Measurements from ENCODE around the gene ZNF350.
"Not testable (repeated sequence)": the region's sequence is repeated elsewhere in the genome, so short reads cannot be mapped to it uniquely, and the experiment has no call there.

ZNF350 gene

DNA sequence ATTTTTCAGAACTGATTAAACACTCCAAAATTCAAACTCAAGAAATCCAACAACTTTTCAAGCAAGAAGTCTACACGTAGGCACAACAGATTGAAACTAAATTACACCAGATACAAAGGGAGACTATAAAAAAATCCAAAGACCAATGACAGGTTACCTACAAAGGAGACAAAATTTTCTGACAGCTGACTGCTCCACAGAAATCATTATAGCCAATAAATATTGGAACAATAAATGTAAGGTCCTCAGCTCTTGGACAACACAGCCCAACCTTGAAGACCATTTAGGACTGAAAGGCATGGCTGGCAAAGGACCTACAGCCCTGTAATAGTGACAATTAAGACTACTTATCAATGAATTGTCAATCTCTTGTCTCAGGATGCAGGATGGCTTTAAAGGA lies 15.9 kb downstream of the ZNF350 start:
- DNase-seq = no peak

DNA sequence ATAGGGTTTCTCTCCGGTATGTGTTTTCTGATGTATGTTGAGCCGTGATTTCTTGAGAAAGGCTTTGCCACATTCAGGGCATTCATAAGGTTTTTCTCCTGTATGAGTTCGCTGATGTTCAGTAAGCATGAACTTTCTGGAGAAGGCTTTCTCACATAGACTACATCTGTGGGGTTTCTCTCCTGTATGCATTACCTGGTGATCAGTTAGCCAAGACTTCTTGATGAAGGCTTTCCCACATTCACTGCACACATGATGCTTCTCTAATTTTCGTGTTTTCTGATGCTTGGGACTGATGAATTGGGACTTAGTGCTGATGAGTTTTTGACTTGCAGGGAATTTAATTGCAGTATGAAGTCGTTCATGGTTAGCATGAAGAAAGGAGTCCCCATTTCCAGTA lies 21.1 kb downstream of the ZNF350 start:
- DNase-seq = no peak

DNA sequence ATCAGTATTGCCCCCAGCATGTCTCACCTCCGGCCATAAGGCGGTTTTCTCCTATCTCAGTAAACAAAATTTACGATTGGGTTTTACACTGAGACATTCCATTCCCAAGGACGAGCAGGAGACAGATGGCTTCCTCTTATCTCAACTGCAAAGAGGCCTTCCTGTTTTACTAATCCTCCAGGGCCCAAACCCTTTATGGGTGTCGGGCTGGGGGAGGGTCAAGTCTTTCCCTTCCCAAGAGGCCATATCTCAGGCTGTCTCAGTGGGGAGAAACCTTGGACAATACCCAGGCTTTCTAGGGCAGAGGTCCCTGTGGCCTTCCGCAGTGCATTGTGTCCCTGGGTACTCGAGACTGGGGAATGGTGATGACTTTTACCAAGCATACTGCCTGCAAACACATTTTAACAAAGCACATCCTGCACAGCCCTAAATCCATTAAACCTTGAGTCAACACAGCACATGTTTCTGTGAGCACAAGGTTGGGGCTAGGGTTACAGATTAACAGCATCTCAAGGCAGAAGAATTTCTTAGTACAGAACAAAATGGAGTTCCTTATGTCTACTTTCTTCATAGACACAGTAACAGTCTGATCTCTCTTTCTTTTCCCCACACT lies 25.9 kb downstream of the ZNF350 start:
- not testable (repeated sequence) for DNase-seq

DNA sequence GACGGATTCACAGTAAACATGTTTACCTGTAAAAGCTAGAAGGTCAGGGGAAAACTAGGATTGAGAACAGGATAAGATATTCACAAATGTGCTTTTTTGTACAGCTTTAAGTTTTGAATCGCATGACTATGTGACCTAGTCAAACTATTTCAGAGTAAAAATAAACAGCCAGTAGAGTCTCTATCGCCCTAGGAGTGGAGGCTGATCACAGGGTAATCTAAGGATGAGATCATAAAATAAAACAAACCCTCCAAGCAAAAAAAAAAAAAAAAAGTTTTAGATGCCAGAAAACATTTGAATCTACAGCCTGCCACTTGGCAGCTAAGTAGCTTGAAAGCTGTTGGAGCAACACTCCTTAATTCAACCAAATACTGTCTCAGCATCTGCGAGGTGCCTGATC lies 26.8 kb downstream of the ZNF350 start:
- no peak for DNase-seq

DNA sequence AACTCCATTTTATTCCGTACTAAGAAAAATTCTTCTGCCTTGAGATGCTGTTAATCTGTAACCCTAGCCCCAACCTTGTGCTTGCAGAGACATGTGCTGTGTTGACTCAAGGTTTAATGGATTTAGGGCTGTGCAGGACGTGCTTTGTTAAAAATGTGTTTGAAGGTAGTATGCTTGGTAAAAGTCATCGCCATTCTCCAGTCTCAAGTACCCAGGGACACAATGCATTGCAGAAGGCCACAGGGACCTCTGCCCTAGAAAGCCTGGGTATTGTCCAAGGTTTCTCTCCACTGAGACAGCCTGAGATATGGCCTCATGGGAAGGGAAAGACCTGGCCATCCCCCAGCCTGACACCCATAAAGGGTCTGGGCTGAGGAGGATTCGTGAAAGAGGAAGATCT lies 28.8 kb downstream of the ZNF350 start:
- not testable (repeated sequence) for DNase-seq

DNA sequence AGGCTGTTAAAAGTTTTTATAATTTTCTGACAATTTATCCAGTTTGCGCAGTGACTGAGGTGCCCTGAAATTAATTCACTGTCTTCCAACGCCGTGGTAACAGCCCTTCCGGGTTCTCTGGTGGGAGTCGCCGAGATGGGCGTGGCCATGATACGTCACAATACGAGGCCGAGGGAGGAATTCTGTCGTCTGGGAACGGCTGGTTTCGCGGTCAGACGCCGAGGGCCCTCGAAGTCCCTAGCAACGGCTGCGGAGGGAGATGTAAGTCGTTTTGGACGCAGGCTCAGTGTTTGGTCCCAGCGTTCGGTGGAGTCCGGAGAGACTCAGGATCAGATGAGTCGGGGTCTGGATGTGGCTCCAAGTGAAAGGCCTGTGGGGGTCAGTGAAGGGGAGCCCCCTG lies 37.7 kb downstream of the ZNF350 start:
- no peak for DNase-seq

DNA sequence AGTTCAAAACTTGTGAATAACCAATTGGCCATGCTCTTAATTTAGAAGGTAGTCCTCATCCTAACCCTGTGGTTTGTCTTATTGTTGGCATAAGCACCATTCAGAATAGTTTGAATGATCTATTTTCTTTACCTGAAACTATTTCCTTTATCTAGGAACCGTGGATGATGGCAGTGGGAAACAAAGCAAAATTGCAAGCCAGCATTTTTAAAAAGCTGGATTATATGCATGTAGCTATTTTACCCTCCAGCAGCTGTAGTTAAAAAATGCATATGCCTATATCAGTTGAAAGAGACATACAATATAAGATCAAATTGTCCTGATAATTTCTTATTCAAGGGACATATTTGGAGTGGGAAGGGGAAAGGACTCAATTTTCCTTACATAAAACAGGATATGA lies 40.0 kb downstream of the ZNF350 start:
- DNase-seq = no peak

DNA sequence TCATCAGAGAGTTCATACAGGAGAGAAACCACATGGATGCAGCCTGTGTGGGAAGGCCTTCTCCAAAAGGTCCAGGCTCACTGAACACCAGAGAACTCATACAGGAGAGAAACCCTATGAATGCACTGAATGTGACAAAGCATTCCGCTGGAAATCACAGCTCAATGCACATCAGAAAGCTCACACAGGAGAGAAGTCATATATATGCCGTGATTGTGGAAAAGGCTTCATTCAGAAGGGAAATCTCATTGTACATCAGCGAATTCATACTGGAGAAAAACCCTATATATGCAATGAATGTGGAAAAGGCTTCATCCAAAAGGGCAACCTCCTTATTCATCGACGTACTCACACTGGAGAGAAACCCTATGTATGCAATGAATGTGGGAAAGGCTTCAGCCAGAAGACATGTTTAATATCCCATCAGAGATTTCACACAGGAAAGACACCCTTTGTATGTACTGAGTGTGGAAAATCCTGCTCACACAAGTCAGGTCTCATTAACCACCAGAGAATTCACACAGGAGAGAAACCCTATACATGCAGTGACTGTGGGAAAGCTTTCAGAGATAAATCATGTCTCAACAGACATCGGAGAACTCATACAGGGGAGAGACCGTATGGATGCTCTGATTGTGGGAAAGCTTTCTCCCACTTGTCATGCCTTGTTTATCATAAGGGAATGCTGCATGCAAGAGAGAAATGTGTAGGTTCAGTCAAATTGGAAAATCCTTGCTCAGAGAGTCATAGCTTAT lies 41.7 kb downstream of the ZNF350 start:
- DNase-seq = no peak

DNA sequence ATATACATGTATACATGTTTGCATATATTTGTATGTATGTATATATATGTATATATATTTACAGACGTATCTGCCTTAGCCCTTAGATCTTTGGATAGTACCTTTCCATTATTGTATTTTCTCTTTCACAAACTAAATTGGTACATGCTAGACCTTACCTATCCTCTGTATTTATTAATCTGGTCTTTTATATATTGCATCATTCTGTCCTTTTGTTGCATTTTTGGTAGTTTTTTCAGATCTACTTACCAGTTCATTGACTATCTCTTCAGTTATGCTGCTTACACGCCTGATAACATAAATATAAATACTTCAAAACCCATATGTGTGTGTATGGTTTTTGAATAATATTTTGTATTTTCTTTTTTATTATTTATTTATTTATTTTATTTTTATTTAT lies 47.7 kb downstream of the ZNF350 start:
- DNase-seq = no peak

DNA sequence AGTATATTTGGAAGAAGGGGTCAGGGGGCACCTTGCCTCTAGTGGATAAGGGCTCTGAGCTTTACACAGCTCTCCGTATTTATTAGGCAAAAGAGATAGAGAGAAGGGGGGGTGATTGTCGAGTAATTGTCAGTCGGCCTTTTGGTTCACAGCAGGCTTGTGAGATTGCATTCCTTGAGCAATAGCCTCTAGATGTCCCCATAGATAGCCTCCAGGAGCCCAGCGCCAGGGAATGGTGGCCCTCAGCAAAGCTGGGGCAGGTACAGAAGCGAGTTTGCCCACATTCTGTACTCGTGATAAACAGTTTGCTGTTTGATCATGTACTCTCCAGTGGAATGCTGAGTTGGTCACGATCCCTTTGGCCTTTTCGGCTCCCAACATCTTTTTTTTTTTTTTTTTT lies 54.7 kb downstream of the ZNF350 start:
- no peak for DNase-seq

DNA sequence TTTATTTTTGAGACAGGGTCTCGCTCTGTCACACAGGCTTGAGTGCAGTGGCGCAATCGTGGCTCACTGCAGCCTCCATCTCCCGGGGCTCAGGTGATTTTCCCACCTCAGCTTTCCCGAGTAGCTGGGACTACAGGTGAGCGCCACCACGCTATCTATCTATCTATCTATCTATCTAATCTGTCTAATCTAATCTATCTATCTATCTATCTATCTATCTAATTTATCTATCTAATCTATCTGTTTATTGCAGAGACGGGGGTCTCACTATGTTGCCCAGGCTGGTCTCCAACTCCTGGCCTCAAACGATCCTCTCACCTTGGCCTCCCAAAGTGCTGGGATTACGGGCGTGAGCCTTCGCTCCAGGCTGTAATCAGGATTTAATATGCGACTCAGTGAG lies 58.8 kb downstream of the ZNF350 start:
- DNase-seq = no peak

DNA sequence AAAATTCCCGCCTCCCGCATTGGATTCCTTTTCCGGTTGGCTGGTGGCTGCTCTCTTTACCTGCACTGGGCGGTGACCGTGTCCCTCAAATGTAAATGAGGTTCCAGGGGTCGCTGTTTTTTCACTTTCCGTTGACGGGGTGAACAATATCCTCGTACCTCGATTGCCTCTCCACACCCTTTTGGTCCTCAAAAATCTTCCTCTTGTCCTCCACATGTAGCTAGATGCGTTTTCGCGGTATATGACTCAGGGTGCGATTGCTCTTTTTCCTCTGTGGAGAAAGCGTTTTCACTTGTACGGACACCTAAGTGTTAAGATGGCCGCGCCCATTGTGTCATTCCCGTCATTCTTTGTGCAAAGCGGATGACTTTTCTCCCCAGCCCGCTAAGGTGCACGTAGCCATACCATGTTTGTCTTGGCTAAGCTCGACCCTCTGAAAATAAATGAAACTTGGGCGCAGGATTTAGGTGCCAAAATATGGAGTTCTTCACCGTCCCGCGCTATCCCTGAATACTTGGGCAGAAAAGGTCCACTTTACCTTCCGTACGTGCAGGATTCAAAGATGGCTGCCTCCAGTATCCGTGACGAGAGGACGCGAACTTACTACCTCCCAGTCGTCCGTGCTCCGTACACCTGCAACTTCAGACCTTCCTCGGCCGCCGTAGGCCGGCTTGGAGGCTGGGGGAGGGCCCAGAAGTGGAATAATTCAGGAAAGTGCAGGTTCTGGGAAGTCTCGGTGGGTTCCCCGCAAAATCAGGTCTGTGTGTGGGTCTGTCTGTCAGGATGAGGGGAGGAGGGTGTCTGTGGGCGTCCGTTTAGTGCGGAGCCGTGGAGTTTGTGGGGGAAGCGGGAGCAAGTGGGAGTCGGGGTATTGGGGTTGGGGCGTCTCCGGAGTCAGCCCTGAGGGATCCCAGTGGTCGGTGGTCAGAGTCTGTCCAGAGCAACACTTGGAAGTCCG lies 59.6 kb downstream of the ZNF350 start, which contains the start of gene ZNF613:
TSS of gene ZNF613 (plus strand) at position 689 of the 958 bp plus-strand sequence. CDS start 8,749 bp downstream, outside the sequence.
- DNase-seq = peak; percentile 87

DNA sequence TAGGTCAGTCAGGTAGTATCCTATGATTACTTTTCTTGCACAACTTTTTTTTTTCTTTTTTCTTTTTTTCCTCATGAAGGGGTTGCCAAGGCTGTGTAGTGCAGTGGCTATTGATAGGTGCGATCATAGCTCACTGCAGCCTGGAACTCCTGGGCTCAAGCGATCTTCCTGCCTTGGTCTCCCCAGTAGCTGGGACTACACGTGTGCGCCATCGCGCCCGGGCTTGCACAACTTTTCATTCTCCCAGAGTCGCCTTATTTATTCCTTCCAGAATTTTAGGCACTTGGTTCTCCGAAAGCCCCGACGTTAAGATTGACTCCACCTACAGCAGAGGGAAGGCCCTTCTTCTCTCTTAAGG lies 60.2 kb downstream of the ZNF350 start:
- no peak for DNase-seq

DNA sequence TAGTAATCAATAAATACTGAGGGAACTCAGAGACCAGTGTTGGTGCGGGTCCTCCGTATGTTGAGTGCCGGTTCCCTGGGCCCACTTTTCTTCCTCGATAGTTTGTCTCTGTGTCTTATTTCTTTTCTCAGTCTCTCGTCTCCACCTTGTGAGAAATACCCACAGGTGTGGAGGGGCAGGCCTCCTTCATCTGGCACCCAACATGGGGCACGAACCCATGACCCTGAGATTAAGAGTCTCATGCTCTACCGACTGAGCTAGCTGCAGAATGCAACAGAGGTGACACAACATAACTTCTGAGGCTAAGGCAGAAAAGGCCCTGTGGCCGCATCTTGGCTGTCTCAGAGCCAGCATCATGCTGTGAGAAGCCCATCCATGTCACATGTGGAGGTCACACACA lies 64.7 kb downstream of the ZNF350 start:
- DNase-seq = peak; percentile 5

DNA sequence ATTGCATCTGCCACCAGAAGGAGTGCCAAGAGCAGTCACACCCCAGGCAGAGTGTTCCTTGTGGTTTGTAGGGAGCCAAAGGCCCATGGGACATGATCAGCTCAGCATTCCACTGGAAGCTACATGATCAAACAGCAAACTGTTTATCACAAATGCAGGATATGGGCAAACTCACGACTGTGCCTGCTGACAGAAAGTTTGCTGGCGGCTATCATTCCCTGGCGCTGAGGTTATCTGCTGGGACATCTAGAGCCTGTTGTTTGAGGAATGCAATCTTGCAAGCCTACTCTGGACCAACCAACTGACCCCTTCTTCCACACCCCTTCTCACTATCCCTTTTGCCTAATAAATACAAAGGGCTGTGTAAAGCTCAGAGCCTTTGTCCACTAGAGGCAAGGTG lies 67.0 kb downstream of the ZNF350 start:
- no peak for DNase-seq

DNA sequence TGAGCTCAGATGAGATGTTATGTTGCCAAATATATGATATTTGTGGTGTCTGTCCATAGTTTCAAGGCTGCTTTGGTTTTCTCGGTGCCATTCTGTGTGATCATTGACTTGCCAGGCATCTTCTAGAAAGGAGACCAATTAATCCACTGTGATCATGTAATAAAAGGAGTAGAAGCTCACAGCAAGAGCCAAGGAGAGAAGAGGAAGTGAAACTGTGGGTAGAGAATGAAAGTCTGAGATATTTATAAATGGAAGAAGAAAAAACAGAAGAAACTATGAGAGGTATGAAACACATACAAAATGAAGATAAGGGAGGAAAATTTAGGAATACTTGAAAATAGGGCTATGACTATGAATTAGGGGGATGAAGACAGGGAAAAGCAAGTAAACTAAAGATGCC lies 70.5 kb downstream of the ZNF350 start:
- DNase-seq = no peak

DNA sequence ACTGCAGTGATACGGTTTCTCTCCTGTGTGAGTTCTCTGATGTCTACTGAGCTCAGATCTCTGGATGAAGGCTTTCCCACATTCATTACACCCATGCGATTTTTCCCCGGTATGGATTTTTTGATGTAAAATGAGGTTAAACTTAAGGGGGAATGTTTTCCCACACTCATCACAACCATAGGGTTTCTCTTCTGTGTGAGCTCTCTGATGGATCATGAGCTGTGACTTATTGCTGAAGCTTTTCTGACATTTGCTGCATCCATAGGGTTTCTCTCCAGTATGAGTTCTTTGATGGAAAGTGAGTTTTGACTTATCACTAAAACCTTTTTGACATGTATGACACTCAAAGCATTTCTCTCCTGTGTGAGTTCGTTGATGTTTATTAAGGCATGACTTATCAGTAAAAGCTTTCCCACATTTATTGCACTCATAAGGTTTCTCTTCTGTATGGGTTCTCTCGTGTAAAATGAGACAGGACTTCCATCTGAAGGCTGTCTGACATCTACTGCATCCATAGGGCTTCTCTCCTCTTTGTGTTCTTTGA lies 71.2 kb downstream of the ZNF350 start:
- DNase-seq = no peak

Data from CD4-positive, alpha-beta T cell treated with Interleukin-12 subunit alpha and Interleukin-12 subunit beta, for 1 hour (primary cell).